NCI-H187 treated with DMSO at 0.1 percent for 48 hours (cell line): Measurements from ENCODE around the gene CEACAM3.

ENCODE experiments used
- DNase-seq: peaks from one replicate; lab custom pipeline; 2025; lab: John Stamatoyannopoulos, UW

Gene CEACAM3

DNA sequence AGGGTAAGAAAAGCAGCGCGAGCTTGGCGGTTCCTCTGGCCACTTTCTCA is 48.4 kb downstream of the CEACAM3 start, which contains the start of gene DMRTC2:
TSS of gene DMRTC2 (plus strand) at position 42 of the 50 bp plus-strand sequence. CDS start 2,387 bp downstream, outside the sequence.
- DNase-seq, result no peak

DNA sequence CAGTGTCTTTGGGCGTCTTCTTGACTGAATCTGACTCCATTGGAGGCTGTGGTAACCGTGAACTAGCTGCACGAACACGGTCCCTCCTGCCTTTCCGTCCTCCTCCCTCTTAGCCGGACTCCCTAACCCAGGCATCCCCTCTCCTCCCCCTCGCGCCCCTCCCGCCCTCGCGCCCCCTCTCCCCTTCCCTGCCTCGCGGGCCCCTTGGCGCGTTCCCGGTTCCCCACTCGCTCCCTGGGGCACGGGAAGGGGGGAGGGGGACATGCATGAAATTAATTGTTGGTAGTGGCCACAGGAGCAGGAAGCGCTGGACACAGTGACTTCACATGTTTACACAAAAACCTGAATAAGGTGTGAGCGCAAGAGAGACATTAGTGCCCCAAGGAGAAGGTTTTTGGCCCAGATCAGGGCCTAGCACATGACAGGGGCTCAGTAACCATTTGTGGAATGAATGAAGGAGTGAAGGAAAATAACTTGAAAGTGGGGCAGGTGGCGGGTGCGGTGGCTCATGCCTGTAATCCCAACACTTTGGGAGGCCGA is 48.7 kb downstream of the CEACAM3 start:
- DNase-seq, result no peak

- no peak for DNase-seq
Observed at GRCh38 chr19:41847351-41848105, 51.1 kb downstream of the CEACAM3 start.

- DNase-seq, result no peak
Observed at GRCh38 chr19:41848666-41849065, 52.3 kb downstream of the CEACAM3 start.

DNA sequence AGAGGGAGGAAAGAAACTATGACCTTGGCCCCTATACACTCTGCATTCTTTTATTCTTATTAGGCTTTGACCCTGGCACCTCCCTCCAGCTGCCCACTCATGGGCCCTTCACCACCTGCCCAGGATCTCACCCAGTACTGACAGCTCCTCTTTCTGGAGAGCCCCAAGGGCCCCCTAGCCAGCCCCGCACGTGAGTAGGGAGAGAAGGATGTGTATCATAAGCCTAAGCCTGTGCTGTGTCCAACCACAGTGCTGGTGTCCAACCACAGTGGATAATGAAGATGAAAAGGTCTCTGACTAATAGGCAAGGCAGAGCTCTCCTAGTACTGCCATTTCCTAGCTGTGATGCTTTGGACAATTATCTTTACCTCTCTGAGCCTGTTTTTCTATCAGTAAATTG is 52.7 kb downstream of the CEACAM3 start:
- no peak for DNase-seq

DNA sequence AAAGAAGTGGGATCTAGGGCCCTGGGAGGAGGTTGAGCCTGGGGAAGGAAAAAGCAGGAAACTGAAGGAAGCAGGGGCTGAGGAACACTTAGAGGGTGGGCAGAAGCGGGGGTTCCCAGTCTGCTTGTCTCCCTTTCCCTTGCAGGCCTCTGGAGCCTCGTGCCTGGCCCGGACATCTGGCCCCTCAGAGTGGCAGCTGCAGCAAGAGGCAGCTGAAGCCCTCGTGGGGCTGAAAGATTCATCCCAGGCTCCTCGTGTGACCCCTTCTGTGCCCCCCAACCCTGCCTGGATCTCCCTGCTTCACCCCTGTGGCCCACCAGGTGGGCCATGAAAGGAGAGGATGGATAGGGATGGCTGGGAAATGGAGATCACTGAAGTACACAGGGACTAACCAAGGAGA is 54.0 kb downstream of the CEACAM3 start:
- DNase-seq, result no peak

DNA sequence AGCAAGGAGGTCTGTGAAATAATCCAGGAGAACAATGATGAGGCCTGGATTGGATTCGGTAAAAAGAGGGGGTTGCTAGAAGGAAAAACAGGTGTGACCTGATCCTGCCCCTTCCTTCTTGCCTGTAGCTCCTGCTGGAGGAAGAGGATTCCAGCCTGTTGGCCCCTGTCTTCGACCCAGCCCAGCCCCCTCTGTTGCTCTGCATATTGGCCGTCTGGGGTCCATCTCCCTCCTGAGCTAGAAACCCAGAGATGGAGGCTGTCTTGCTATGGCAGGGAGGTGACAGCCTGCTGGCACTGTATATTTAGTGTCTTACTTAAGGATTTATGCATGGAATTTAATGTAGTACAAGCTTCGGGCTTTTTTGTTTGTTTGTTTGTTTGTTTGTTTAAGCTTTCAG is 55.1 kb downstream of the CEACAM3 start:
- no peak for DNase-seq

- no peak for DNase-seq
Observed at GRCh38 chr19:41853344-41853743, 57.0 kb downstream of the CEACAM3 start.

- DNase-seq, result no peak
Observed at GRCh38 chr19:41853768-41854167, 57.4 kb downstream of the CEACAM3 start.

GRCh38 chr19:41859213-41859617 is 62.8 kb downstream of the CEACAM3 start:
- DNase-seq, result no peak

DNA sequence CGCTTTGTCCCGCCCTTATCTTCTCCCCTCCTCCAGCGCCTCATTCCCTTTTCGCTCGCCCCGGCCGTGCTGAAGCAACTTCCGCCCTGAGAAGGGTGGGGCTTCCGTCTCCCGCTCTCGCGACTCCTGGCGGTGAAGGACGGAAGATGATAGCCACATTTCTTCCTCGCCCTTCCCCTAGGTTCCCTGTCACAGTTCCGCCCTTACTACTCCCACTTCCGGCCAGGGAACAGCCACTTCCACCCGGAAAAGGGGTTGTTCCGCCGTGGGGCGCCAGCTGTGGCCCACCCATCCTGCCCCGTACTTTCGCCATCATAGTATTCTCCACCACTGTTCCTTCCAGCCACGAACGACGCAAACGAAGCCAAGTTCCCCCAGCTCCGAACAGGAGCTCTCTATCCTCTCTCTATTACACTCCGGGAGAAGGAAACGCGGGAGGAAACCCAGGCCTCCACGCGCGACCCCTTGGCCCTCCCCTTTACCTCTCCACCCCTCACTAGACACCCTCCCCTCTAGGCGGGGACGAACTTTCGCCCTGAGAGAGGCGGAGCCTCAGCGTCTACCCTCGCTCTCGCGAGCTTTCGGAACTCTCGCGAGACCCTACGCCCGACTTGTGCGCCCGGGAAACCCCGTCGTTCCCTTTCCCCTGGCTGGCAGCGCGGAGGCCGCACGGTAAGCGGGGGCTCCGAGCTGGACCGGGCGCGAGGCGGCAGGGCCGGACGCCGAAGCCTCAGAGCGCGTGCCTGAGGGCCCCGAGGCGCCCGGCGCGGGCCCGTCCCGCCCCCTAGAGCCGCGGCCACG is 63.4 kb downstream of the CEACAM3 start, which contains the start of gene RPS19:
TSS of gene RPS19 (plus strand) at position 638 of the 801 bp plus-strand sequence. CDS start 520 bp downstream, outside the sequence.
- DNase-seq, result peak; percentile 96

GRCh38 chr19:41860419-41861115 is 64.2 kb downstream of the CEACAM3 start:
- no peak for DNase-seq
